HL-60 (cell line): ENCODE measurements around the gene SEPSECS.

ENCODE experiments used
- DNase-seq, 2 experiments: peaks; one replicate each; pipeline ENCODE4 v3.0.0-alpha.2; 2010 to 2020; ENCODE audit warnings: low read depth in 1 of 2, low spot score in 1 of 2
- H3K27ac ChIP-seq: fragments of 250-450 bp; sonication (Bioruptor Pico); replicated peaks from 2 replicates; pipeline ENCODE4 v1.5.1; 2020; ENCODE audit warnings: mild to moderate bottlenecking, moderate library complexity
- H3K27me3 ChIP-seq: fragments of 250-450 bp; sonication (Bioruptor Pico); 2 replicates; pipeline ENCODE4 v1.5.1; 2021; ENCODE audit warnings: mild to moderate bottlenecking, moderate library complexity; ENCODE audit not compliant: insufficient read depth, poor library complexity, severe bottlenecking
- H3K4me3 ChIP-seq: replicated peaks from 2 replicates; pipeline ENCODE4 v1.5.1; 2011; ENCODE audit warnings: mild to moderate bottlenecking, control low read depth, low read length; ENCODE audit not compliant: insufficient read depth
- CTCF ChIP-seq: IDR thresholded peaks from one replicate; pipeline ENCODE4 v1.5.1; 2011; ENCODE audit warnings: low read length, control low read depth, inconsistent platforms; ENCODE audit not compliant: insufficient read depth
- GABPA ChIP-seq: IDR thresholded peaks from 2 replicates; pipeline ENCODE4 v1.6.1; 2012; ENCODE audit warnings: low read depth
- POLR2AphosphoS5 ChIP-seq: IDR thresholded peaks from 2 replicates; pipeline ENCODE4 v1.6.1; 2012; ENCODE audit warnings: low read depth
- REST ChIP-seq: IDR thresholded peaks from 2 replicates; pipeline ENCODE4 v1.6.1; 2012; ENCODE audit warnings: low read depth; ENCODE audit not compliant: insufficient replicate concordance
- SPI1 ChIP-seq: IDR thresholded peaks from 2 replicates; pipeline ENCODE4 v1.6.1; 2012; ENCODE audit warnings: low read depth, mild to moderate bottlenecking, borderline replicate concordance

The SEPSECS gene

GRCh38 chr4:25109511-25109910 lies 50.7 kb downstream of the SEPSECS start:
- Histone ChIP-seq H3K27me3 (no peaks in the 10 kb centered on the region), H3K4me3 (no peak overlapping the region), H3K27ac (no peak overlapping the region)
- DNase-seq, result no peak
- TF ChIP-seq CTCF (no peak), POLR2AphosphoS5 (no peak), GABPA (no peak), SPI1 (no peak), REST (no peak)

- no peaks in the 10 kb centered on the region for H3K27me3 ChIP-seq
- TF ChIP-seq SPI1 (no peak), GABPA (no peak), REST (no peak)
- no peak overlapping the region for H3K4me3 ChIP-seq
- H3K27ac ChIP-seq, result no peak overlapping the region
- no peak for DNase-seq
Observed at GRCh38 chr4:25108556-25108955, 51.7 kb downstream of the SEPSECS start.

- DNase-seq, result no peak
- Histone ChIP-seq H3K27me3 (no peaks in the 10 kb centered on the region), H3K27ac (no peak overlapping the region), H3K4me3 (no peak overlapping the region)
- TF ChIP-seq GABPA, result no peak
- no peak for TF ChIP-seq POLR2AphosphoS5
- no peak for TF ChIP-seq SPI1
- TF ChIP-seq CTCF, result no peak
- no peak for TF ChIP-seq REST
Observed at GRCh38 chr4:25107827-25108516, 52.3 kb downstream of the SEPSECS start.
